HG02610 (cell line): ENCODE results near the gene SMPDL3B.
A peak's percentile ranks its signal among the peaks of the same experiment; 100 is the strongest.

Source experiments
- ATAC-seq: cut with Tn5 transposase; IDR thresholded peaks from one replicate; pipeline ENCODE4 v1.9.1; 2021; ENCODE audit warnings: mild to moderate bottlenecking, moderate library complexity; ENCODE audit not compliant: unreplicated experiment

SMPDL3B gene, protein sequence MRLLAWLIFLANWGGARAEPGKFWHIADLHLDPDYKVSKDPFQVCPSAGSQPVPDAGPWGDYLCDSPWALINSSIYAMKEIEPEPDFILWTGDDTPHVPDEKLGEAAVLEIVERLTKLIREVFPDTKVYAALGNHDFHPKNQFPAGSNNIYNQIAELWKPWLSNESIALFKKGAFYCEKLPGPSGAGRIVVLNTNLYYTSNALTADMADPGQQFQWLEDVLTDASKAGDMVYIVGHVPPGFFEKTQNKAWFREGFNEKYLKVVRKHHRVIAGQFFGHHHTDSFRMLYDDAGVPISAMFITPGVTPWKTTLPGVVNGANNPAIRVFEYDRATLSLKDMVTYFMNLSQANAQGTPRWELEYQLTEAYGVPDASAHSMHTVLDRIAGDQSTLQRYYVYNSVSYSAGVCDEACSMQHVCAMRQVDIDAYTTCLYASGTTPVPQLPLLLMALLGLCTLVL

DNA sequence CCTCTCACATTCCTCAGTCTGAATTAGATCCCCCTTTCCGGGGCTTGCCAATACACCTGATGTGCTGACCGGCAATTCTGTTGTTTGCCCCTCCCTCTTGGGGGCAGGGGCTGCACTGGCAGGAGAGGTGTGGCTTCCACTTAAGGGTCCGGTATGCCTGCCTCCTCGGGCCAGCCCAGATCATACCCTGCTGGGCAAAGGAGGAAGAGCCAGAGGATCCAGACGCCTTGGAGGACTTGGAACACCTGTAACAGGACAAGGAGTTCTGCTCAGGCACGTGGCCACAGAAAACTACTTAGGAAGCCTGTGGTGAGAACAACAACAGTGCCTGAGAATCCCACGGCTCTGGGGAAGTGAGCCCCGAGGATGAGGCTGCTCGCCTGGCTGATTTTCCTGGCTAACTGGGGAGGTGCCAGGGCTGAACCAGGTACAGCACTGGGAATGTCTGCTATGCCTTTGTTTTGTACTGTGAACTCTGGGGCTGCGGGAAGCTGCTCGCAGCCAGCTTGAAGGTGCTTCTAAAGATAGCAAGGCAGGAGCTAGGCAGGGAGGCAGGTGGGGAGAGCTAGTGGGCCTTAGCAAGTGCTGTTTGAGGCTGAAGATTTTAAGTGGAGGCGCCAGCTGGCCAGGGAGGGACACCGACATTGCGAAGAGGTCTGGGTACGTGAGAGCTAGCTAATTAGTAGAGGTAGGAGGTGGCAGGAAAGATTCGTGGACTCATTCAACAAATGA lies at the start of gene SMPDL3B:
Gene SMPDL3B, plus strand, starts transcription at position 183 of the 732 bp plus-strand sequence. Its CDS starts 184 bp downstream, at position 367.
- no peak for ATAC-seq

- no peak for ATAC-seq
Observed at GRCh38 chr1:27885114-27885528, 49.7 kb upstream of the SMPDL3B start.

DNA sequence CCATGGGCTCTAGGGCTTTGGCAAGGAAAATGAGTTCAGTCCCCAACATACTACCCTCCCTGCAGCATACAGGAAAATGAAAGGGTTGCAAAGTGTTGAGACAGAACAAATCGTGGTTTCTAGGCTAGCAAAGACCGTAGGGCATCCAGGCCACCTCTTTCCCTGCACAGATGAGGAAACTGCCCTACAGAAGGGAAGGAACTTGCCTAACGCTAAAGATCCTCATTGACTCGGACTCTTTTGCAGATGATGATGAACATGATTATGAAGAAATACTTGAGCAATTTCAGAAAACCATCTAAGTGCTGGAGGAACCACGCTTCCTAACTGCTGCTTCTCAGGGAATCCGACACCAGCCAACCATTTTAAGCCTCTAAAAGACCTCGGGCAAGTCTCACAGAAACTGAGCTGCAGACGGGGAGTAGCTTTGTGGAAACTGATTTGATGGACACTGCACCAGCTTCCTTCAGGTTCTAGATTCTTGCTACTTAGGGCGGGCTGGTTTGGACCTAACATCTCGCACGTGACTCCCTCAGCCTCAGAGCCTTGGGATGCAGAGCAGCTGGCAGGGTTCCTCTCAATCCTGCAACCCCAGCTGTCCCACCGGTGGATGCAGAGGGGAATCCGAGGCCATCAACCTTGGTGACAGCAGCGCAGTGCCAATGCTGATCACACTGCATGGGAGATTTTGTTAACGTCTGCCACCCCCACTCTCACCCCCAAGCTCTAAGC lies 49.0 kb upstream of the SMPDL3B start:
- no peak for ATAC-seq

DNA sequence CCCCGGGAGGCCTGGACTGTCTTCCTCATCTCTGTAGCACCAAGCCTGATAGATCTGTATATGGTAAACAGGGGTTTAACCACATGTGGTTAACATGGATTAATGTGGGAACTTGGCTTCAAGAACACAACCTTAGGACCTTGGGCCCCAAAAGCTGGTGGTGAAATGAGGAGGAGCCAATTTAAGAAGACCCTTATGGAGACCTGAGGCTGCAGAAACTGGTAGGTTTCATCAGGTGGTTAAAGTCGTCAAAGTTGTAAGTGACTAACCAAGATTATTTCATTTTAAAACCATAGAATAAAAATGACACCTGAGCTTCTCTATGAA lies 48.5 kb upstream of the SMPDL3B start:
- ATAC-seq = no peak

DNA sequence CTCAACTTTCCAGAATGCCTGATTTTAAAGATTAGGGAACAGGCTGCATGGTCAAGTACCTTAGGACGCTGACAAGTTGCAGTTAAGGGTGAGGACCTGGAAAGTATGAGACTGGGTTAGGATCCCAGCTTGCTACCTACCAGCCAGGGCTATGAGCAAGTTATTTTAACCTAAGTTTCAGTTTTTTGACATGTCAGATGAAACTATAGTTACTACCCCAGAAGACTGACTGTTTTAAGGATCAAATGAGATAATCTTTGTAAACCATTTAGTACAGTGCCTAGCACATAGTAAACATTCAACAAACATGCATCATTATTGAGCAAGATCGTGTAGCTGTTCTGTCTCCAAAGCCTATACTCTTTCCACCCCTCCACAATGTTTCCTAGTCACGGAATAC lies 48.1 kb upstream of the SMPDL3B start:
- ATAC-seq = no peak

- no peak for ATAC-seq
Observed at GRCh38 chr1:27887215-27888021, 47.4 kb upstream of the SMPDL3B start.

DNA sequence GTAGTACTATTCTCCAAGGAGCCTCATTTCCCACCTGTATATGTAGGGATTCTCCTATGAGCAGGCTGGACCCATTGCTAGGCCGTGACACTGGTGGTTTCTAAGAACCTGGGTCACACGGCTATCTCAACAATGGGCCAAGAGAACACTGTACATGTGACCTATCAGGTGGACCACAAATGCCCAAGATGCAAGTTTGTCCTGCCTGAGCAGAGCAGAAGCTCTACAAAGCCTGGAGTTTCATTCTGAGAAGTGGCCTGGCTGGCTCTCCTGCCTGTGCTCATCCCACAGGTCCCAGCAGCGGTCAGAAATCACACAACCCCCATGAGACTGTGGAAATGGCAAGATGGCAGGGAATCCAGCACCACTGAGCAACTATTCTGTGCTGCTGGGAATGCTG lies 45.3 kb upstream of the SMPDL3B start:
- ATAC-seq = no peak

GRCh38 chr1:27891196-27891889 lies 43.5 kb upstream of the SMPDL3B start:
- peak; percentile 36 for ATAC-seq

GRCh38 chr1:27894521-27894920 lies 40.3 kb upstream of the SMPDL3B start:
- no peak for ATAC-seq

DNA sequence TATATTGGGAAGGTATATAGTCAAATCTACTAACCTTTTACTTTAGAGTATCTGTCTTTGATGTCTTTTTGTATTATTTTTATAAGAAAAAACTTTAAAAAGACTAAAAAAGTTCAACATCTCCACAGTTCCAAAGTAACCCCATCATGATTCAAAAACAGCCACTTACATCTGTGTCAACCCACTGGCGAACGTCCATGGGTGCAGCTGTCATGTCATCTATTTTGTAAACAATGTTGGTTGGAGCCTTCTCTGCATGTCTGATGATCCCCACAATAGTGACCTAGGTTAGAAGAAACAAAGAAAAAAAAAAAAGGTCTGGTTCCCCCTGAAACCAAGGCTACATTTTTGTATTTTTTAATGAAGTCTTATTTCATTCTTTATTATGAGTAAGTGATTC lies 28.0 kb upstream of the SMPDL3B start:
- ATAC-seq = no peak

DNA sequence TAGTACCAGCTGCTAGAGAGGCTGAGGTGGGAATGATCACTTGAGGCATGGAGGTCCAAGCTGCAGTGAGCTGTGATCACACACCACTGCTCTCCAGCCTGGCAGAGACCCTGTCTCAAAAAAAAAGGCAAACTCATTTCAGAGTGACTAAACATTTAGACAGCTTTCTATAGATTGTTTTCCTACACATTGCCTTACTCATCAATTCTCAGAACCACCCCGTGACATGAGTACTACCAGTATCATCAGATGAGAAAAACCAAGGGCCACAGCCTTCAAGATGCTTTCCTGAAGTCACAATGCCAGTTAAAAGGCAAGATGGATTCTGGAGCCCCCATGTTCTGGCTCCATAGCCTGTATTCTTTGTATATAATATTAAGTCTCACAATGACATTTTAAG lies 22.4 kb upstream of the SMPDL3B start:
- no peak for ATAC-seq

DNA sequence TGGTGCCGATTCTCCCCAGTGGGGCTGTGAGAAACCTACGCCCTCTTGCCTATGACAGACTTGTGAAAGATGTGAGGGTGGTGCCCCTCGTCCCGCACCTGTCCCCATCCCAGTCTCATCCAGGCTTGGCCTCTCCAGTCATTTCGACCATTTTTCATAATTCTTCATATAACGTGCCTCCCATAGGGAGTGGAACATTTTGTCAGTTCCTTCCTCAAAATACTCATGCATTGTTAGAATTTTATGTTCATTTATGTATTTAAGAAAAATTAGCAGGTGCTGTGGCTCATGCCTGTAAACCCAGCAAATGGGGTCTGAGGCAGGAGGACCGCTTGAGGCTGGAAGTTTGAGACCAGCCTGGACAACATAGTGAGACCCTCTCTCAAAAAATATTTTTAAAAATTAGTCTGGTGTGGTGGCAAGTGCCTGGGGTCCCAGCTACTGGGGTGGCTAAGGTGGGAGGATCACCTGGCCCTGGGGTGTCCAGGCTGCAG lies 19.7 kb upstream of the SMPDL3B start:
- no peak for ATAC-seq

DNA sequence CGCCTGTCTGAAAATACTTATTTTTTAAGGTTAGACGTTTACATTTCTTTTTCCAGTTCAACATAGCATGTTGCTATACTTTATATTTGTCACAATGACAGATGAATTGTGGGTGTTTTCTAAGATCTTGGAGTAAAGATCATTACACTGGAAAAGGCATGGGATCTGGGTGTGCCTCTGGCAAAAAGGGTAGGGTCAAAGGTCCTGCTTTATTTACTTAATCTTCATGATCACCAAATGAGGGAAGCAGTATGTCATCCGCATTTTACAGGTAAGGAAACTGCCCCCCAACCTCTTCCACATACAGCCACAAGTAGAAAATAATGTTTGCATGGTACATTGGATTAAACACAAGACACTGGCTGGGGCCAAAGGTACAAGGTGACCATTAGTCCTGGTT lies 12.5 kb upstream of the SMPDL3B start:
- ATAC-seq = no peak

- no peak for ATAC-seq
Observed at GRCh38 chr1:27928216-27928954, 6.4 kb upstream of the SMPDL3B start.

DNA sequence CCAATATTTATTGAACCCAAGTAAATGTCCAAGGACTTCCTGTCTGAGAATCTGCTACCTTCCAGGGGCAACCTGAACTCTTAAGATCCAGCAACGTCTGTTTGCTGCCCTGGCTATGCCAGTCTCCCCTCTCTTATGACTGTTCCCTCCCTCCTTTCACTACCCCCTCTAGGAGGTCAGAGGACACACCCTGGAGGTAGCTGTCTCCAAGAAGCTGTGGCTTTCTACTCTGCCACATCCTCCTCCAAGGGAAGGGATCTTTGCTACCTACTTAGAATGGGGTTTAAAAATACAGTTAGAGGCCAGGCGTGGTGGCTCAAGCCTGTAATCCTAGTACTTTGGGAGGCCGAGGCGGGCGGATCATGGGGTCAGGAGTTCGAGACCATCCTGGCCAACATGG lies 3.6 kb upstream of the SMPDL3B start:
- ATAC-seq = no peak

DNA sequence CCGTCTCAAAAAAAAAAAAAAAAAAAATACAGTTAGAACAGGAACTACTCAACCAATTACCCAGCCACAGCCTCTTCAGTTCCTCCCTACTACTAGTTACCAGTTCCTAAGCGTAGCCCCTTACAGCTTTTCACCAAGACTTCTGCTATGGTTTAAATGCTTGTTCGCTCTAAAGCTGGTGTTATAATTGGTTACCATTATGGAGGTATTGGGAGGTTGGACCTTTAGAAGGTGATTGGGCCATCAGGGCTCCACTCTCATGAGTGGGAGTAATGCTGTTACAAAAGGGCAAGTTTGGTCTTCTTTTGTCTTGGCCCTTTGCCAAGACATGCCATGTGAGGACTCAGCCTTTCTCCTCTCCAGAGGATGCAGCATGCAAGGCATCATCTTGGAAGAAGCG lies 3.0 kb upstream of the SMPDL3B start:
- ATAC-seq = no peak

DNA sequence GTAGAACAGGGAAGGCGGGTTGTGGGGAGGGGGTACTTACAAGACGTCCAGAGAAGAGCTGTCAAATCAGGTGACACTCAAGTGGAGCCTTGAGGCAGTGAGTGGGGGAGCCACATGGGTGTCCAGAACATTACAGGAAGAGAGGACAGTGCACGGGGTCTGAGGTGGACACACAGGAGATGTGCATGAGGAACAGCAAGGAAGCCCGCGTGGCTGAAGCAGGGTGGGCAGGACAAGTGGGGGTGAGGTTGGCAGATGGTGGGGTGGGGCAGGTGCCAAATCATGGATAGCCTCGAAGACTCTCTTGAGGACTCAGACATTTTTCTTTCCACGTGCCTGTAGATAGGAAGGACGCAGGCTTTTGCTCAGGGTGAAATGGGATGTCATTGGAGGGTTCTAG lies 921 bp downstream of the SMPDL3B start:
- no peak for ATAC-seq

DNA sequence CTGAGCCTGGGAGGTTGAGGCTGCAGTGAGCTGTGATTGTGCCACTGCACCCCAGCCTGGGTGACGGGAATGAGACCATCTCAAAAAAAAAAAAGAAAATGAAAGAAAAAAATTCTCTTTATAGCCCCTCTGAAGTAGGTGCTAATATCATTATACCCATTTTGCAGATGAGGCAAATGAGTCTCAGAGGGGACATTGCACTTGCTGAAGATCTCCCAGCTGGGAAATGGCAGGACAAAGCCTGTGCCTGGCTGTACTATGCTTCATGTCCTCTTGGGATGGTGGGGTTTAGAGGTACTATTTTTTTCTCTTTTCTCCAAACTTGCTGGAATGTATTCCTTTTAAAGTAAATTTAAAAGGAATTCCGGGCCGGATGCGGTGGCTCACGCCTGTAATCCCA lies 1.6 kb downstream of the SMPDL3B start:
- no peak for ATAC-seq

- ATAC-seq = no peak
Observed at GRCh38 chr1:27937524-27937836, 2.7 kb downstream of the SMPDL3B start.

- no peak for ATAC-seq
Observed at GRCh38 chr1:27938488-27938887, 3.7 kb downstream of the SMPDL3B start.
